ENCODE measurements around the gene MYEOV. TPM values are rescaled to one million over a fixed set of nuclear protein-coding genes. Genes with fewer than 3 reads are reported as not detected.

MYEOV gene
- total RNA-seq, 1 experiment from 2014 or later, result not detected

GRCh38 chr11:69262918-69263735, 30.8 kb upstream of the MYEOV start:
- Mint-ChIP-seq H3K9me3 (ENCODE audit: unreplicated experiment) (peaks cover 19% of the 10 kb centered on the region), H3K4me3 (ENCODE audit: unreplicated experiment) (no peak overlapping the region), H3K36me3 (ENCODE audit: insufficient read depth, unreplicated experiment) (no peaks in the 10 kb centered on the region), H3K4me1 (ENCODE audit: insufficient read depth, unreplicated experiment) (no peaks in the 10 kb centered on the region), H3K27me3 (ENCODE audit: insufficient read depth, unreplicated experiment) (no peaks in the 10 kb centered on the region), H3K27ac (ENCODE audit: low read depth, unreplicated experiment) (no peak overlapping the region)
- CTCF ChIA-PET, result no interaction called here
- TF ChIP-seq, protein P1, sequence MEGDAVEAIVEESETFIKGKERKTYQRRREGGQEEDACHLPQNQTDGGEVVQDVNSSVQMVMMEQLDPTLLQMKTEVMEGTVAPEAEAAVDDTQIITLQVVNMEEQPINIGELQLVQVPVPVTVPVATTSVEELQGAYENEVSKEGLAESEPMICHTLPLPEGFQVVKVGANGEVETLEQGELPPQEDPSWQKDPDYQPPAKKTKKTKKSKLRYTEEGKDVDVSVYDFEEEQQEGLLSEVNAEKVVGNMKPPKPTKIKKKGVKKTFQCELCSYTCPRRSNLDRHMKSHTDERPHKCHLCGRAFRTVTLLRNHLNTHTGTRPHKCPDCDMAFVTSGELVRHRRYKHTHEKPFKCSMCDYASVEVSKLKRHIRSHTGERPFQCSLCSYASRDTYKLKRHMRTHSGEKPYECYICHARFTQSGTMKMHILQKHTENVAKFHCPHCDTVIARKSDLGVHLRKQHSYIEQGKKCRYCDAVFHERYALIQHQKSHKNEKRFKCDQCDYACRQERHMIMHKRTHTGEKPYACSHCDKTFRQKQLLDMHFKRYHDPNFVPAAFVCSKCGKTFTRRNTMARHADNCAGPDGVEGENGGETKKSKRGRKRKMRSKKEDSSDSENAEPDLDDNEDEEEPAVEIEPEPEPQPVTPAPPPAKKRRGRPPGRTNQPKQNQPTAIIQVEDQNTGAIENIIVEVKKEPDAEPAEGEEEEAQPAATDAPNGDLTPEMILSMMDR (IDR thresholded peaks at IDR 0.05; ENCODE audit: unreplicated experiment), result no peak
- BruUV-seq (replicated peaks), result no TSS peak
- POLR2A ChIA-PET, result no interaction called here
- DNase-seq (ENCODE audit: unreplicated experiment), result no peak
- intact Hi-C loops (cut with micrococcal nuclease), result no loop called here

- BruUV-seq (replicated peaks), result no TSS peak
- intact Hi-C loops (cut with micrococcal nuclease), result no loop called here
- Mint-ChIP-seq H3K27me3 (ENCODE audit: insufficient read depth, unreplicated experiment) (no peaks in the 10 kb centered on the region), H3K9me3 (ENCODE audit: unreplicated experiment) (peaks cover 19% of the 10 kb centered on the region), H3K36me3 (ENCODE audit: insufficient read depth, unreplicated experiment) (no peaks in the 10 kb centered on the region), H3K4me3 (ENCODE audit: unreplicated experiment) (no peak overlapping the region), H3K4me1 (ENCODE audit: insufficient read depth, unreplicated experiment) (no peaks in the 10 kb centered on the region), H3K27ac (ENCODE audit: low read depth, unreplicated experiment) (no peak overlapping the region)
- TF ChIP-seq, protein P1 (IDR thresholded peaks at IDR 0.05; ENCODE audit: unreplicated experiment), result no peak
- ChIA-PET CTCF (no interaction called here), POLR2A (no interaction called here)
- DNase-seq (ENCODE audit: unreplicated experiment), result no peak
Observed at GRCh38 chr11:69263736-69264052, 30.3 kb upstream of the MYEOV start.

GRCh38 chr11:69264486-69264885, 29.5 kb upstream of the MYEOV start:
- ChIA-PET CTCF (no interaction called here), POLR2A (no interaction called here)
- H3K4me1 Mint-ChIP-seq (ENCODE audit: insufficient read depth, unreplicated experiment), result no peaks in the 10 kb centered on the region
- no peaks in the 10 kb centered on the region for H3K27me3 Mint-ChIP-seq (ENCODE audit: insufficient read depth, unreplicated experiment)
- BruUV-seq (replicated peaks), result no TSS peak
- no peak overlapping the region for H3K4me3 Mint-ChIP-seq (ENCODE audit: unreplicated experiment)
- no peak overlapping the region for H3K27ac Mint-ChIP-seq (ENCODE audit: low read depth, unreplicated experiment)
- TF ChIP-seq, protein P1 (IDR thresholded peaks at IDR 0.05; ENCODE audit: unreplicated experiment), result no peak
- intact Hi-C loops (cut with micrococcal nuclease), result no loop called here
- H3K36me3 Mint-ChIP-seq (ENCODE audit: insufficient read depth, unreplicated experiment), result no peaks in the 10 kb centered on the region
- peaks cover 19% of the 10 kb centered on the region for H3K9me3 Mint-ChIP-seq (ENCODE audit: unreplicated experiment)
- DNase-seq (ENCODE audit: unreplicated experiment), result no peak

- no peak overlapping the region for H3K27ac Mint-ChIP-seq (ENCODE audit: low read depth, unreplicated experiment)
- ChIA-PET CTCF (no interaction called here), POLR2A (no interaction called here)
- H3K4me3 Mint-ChIP-seq (ENCODE audit: unreplicated experiment), result no peak overlapping the region
- DNase-seq (ENCODE audit: unreplicated experiment), result no peak
- no TSS peak for BruUV-seq (replicated peaks)
- H3K36me3 Mint-ChIP-seq (ENCODE audit: insufficient read depth, unreplicated experiment), result no peaks in the 10 kb centered on the region
- H3K27me3 Mint-ChIP-seq (ENCODE audit: insufficient read depth, unreplicated experiment), result no peaks in the 10 kb centered on the region
- intact Hi-C loops (cut with micrococcal nuclease), result no loop called here
- H3K4me1 Mint-ChIP-seq (ENCODE audit: insufficient read depth, unreplicated experiment), result no peaks in the 10 kb centered on the region
- TF ChIP-seq, protein P1 (IDR thresholded peaks at IDR 0.05; ENCODE audit: unreplicated experiment), result no peak
- H3K9me3 Mint-ChIP-seq (ENCODE audit: unreplicated experiment), result peaks cover 19% of the 10 kb centered on the region
Observed at GRCh38 chr11:69265210-69265609, 28.7 kb upstream of the MYEOV start.
